SU-DHL-6 (cell line): ENCODE results near the gene DHX35.

ENCODE experiments used
- EZH2phosphoT487 ChIP-seq: fragments of 200-600 bp; sonication (generic), shearing (Covaris generic); conservative IDR thresholded peaks from 2 replicates; pipeline ENCODE4 v1.6.1; 2018; ENCODE audit warnings: mild to moderate bottlenecking, antibody characterized with exemption, low read length, moderate library complexity, mixed read lengths
- TF ChIP-seq, protein P1 (sequence below): fragments of 200-600 bp; sonication (generic); IDR thresholded peaks from one replicate; pipeline ENCODE4 v1.5.1; 2017; ENCODE audit warnings: antibody characterized with exemption, mild to moderate bottlenecking, low read length, moderate library complexity; ENCODE audit not compliant: insufficient read depth, poor library complexity, severe bottlenecking

DNA sequence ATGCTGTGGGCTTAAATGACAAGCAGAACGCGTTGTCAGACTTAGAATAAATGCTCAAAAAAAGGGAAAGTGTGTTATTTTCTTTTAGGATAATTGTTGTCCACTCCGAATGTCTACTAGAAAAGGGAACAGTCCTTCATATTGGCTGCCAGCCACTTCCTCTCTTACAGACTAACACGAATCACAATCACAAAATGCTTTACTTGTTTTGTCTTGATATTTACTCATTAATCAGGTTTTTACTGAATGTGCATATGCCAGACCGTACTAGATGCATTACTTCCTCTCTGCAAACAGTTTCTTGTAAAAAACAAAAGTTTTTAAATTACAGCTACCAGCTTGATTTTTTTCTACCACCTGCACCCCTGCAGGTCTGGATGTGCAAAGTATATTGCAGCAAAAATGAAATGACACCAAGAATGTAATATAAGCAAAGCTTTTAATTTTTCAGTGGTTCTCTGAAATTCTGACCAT, 821 bp downstream of the DHX35 start:
- TF ChIP-seq, protein P1, sequence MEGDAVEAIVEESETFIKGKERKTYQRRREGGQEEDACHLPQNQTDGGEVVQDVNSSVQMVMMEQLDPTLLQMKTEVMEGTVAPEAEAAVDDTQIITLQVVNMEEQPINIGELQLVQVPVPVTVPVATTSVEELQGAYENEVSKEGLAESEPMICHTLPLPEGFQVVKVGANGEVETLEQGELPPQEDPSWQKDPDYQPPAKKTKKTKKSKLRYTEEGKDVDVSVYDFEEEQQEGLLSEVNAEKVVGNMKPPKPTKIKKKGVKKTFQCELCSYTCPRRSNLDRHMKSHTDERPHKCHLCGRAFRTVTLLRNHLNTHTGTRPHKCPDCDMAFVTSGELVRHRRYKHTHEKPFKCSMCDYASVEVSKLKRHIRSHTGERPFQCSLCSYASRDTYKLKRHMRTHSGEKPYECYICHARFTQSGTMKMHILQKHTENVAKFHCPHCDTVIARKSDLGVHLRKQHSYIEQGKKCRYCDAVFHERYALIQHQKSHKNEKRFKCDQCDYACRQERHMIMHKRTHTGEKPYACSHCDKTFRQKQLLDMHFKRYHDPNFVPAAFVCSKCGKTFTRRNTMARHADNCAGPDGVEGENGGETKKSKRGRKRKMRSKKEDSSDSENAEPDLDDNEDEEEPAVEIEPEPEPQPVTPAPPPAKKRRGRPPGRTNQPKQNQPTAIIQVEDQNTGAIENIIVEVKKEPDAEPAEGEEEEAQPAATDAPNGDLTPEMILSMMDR, result no peak
- TF ChIP-seq EZH2phosphoT487, result no peak
